Ishikawa (cell line): ENCODE results near the gene TRAIP.

Source experiments
- CEBPB ChIP-seq: IDR thresholded peaks from 2 replicates; pipeline ENCODE4 v1.6.1; 2012
- CREB1 ChIP-seq: IDR thresholded peaks from 2 replicates; pipeline ENCODE4 v1.6.1; 2012; ENCODE audit warnings: low read depth
- EGR1 ChIP-seq: IDR thresholded peaks from 2 replicates; pipeline ENCODE4 v1.6.1; 2012
- EP300 ChIP-seq: IDR thresholded peaks from 2 replicates; pipeline ENCODE4 v1.6.1; 2012; ENCODE audit warnings: borderline replicate concordance
- FOXM1 ChIP-seq: IDR thresholded peaks from 2 replicates; pipeline ENCODE4 v1.6.1; 2012; ENCODE audit warnings: low read depth, borderline replicate concordance
- MAX ChIP-seq: IDR thresholded peaks from 2 replicates; pipeline ENCODE4 v1.6.1; 2012
- NFIC ChIP-seq: IDR thresholded peaks from 2 replicates; pipeline ENCODE4 v1.6.1; 2012
- RAD21 ChIP-seq: IDR thresholded peaks from 2 replicates; pipeline ENCODE4 v1.6.1; 2012; ENCODE audit warnings: low read depth
- REST ChIP-seq: IDR thresholded peaks from 2 replicates; pipeline ENCODE4 v1.6.1; 2012; ENCODE audit warnings: low read depth, mild to moderate bottlenecking
- TAF1 ChIP-seq: IDR thresholded peaks from 2 replicates; pipeline ENCODE4 v1.6.1; 2012; ENCODE audit warnings: low read depth, mild to moderate bottlenecking
- TCF12 ChIP-seq: IDR thresholded peaks from 2 replicates; pipeline ENCODE4 v1.6.1; 2012; ENCODE audit warnings: low read depth
- TEAD4 ChIP-seq: IDR thresholded peaks from 2 replicates; pipeline ENCODE4 v1.6.1; 2012
- USF1 ChIP-seq: IDR thresholded peaks from 2 replicates; pipeline ENCODE4 v1.6.1; 2012
- YY1 ChIP-seq: IDR thresholded peaks from 2 replicates; pipeline ENCODE4 v1.6.1; 2012; ENCODE audit warnings: low read depth
- ZBTB7A ChIP-seq: IDR thresholded peaks from 2 replicates; pipeline ENCODE4 v1.6.1; 2012; ENCODE audit warnings: low read depth

TRAIP gene

GRCh38 chr3:49856181-49857005 lies at the start of gene TRAIP:
Gene TRAIP (minus strand): TSS chr3:49856564. CDS start chr3:49856453, 111 bp downstream.
- TF ChIP-seq YY1 (no peak), EP300 (no peak), CREB1 (peak; percentile 80), NFIC (peak; percentile 31; the same call in 1 of the 2 replicates), TCF12 (no peak), EGR1 (peak; percentile 74), ZBTB7A (no peak), TAF1 (peak; percentile 85), USF1 (no peak), MAX (peak; percentile 94), CEBPB (no peak)

GRCh38 chr3:49903451-49904424 lies 47.4 kb upstream of the TRAIP start, which contains the start of gene MST1R:
Gene MST1R (minus strand): TSS chr3:49903873. CDS start chr3:49903609, 264 bp downstream.
- TF ChIP-seq TAF1 (peak; percentile 59), TEAD4 (no peak), EGR1 (0 out of 2 replicates have a peak, but pooled peaks have one; percentile 17), CREB1 (no peak), NFIC (peak; percentile 13; the same call in 1 of the 2 replicates), MAX (peak; percentile 83)

- TF ChIP-seq REST = no peak
- no peak for TF ChIP-seq NFIC
- TF ChIP-seq CEBPB = no peak
- TF ChIP-seq MAX = no peak
- TF ChIP-seq EP300 = no peak
- TF ChIP-seq RAD21 = no peak
- TF ChIP-seq ZBTB7A = no peak
- TF ChIP-seq TEAD4 = no peak
Observed at GRCh38 chr3:49902511-49903345, 46.4 kb upstream of the TRAIP start.

- TF ChIP-seq MAX (no peak), USF1 (no peak), EGR1 (no peak), CEBPB (no peak), EP300 (no peak), ZBTB7A (no peak), YY1 (no peak), FOXM1 (no peak), TAF1 (no peak), CREB1 (no peak), REST (no peak), TCF12 (no peak), NFIC (no peak), TEAD4 (no peak), RAD21 (no peak)
Observed at GRCh38 chr3:49901366-49902339, 45.3 kb upstream of the TRAIP start.
